AG04450 (cell line): ENCODE results near the gene CSKMT. TPM values are rescaled to one million over a fixed set of nuclear protein-coding genes. Genes with fewer than 3 reads are reported as not detected.

Experiments
- CTCF ChIA-PET: fragments of 300-600, 350-600 bp; formaldehyde crosslinking; extraction: SDS; loops from one replicate; lab custom pipeline; 2022; ENCODE audit warnings: antibody characterized with exemption, inconsistent platforms; lab: Charles Lee
- POLR2A ChIA-PET: fragments of 350-600 bp; formaldehyde crosslinking; extraction: SDS; loops from one replicate; lab custom pipeline; 2021; ENCODE audit warnings: antibody characterized with exemption, inconsistent platforms; lab: Yijun Ruan, JAX
- DNase-seq: peaks from one replicate; pipeline ENCODE4 v3.0.0-alpha.2; 2011; ENCODE audit warnings: low read depth, low spot score
- H3K27ac ChIP-seq: one replicate; pipeline ENCODE4 v1.5.1; 2012; ENCODE audit warnings: low read depth, low read length, control low read depth
- H3K27me3 ChIP-seq: one replicate; pipeline ENCODE4 v1.6.0; 2012; ENCODE audit warnings: low read length; ENCODE audit not compliant: control insufficient read depth, insufficient read depth
- H3K4me3 ChIP-seq: 2 replicates; pipeline ENCODE4 v1.5.1; 2011; ENCODE audit warnings: mild to moderate bottlenecking, low read depth, low read length, control low read depth
- H3K9me3 ChIP-seq: 2 replicates; pipeline ENCODE4 v1.5.1; 2012; ENCODE audit warnings: low read length; ENCODE audit not compliant: control insufficient read depth, insufficient read depth
- CTCF ChIP-seq: IDR thresholded peaks from 2 replicates; pipeline ENCODE4 v1.5.1; 2011; ENCODE audit warnings: low read depth, low read length, control low read depth, inconsistent platforms
- polyA plus RNA-seq: library from polyadenylated mRNA; depleted of rRNA; stranded (reverse); fragments of >200 nt; gene quantifications from 2 replicates; pipeline ENCODE4 v1.2.3, GENCODE V29; 2011

Gene CSKMT
- polyA plus RNA-seq, 1 experiment = 4.6 TPM

- Histone ChIP-seq H3K27me3 (no peaks in the 10 kb centered on the region), H3K4me3 (no peak overlapping the region), H3K9me3 (peaks cover 4% of the 10 kb centered on the region; the same call in 1 of the 2 replicates), H3K27ac (no peak overlapping the region)
- POLR2A ChIA-PET = interaction anchor here (0.6 to 4.2 kb wide), 9 partner anchors 12 to 174 kb away, joined by 3 to 150 read pairs (median 3); partner anchors contain the start of genes B3GAT3, HNRNPUL2, INTS5 and LRRN4CL
- CTCF ChIA-PET = interaction anchor here (1.2 to 2.3 kb wide), 3 partner anchors 13 to 75 kb away, joined by 3 to 11 read pairs (median 5); no protein-coding TSS in a partner anchor
- TF ChIP-seq CTCF = no peak
- DNase-seq = no peak
Measured at GRCh38 chr11:62667460-62667859, 2.3 kb downstream of the CSKMT start.

GRCh38 chr11:62669420-62670161 is 4.5 kb downstream of the CSKMT start:
- H3K9me3 ChIP-seq = peaks cover 3% of the 10 kb centered on the region; the same call in 1 of the 2 replicates
- H3K4me3 ChIP-seq = no peak overlapping the region
- H3K27ac ChIP-seq = peak overlapping the region; percentile 39
- DNase-seq = no peak
- ChIA-PET CTCF (interaction anchor here (0.6 to 1.5 kb wide), 3 partner anchors 12 to 275 kb away, joined by 3 to 5 read pairs (median 3); no protein-coding TSS in a partner anchor), POLR2A (interaction anchor here (0.7 to 1.8 kb wide), 5 partner anchors 10 to 1040 kb away, joined by 4 to 7 read pairs (median 5); partner anchors contain the start of genes EEF1G, GANAB, UBXN1 and ZBTB3)
- no peak for TF ChIP-seq CTCF
- H3K27me3 ChIP-seq = no peaks in the 10 kb centered on the region

GRCh38 chr11:62671236-62671607 is 6.1 kb downstream of the CSKMT start:
- DNase-seq = no peak

GRCh38 chr11:62671608-62672389 is 6.7 kb downstream of the CSKMT start, which contains the start of the genes LBHD1 and UQCC3:
Gene LBHD1 (minus strand): TSS chr11:62672267. CDS start chr11:62670031, 2,236 bp downstream.
Gene UQCC3 (plus strand): TSS chr11:62671673. CDS start chr11:62671746, 73 bp downstream.
- H3K27ac ChIP-seq = peak within 1 kb of the TSS; percentile 81
- CTCF ChIA-PET = interaction anchor here (1.1 to 2.1 kb wide), 2 partner anchors 9 to 18 kb away, joined by 4 to 13 read pairs; partner anchors contain the start of gene LRRN4CL
- no peaks in the 10 kb centered on the region; the same call in 1 of the 2 replicates for H3K9me3 ChIP-seq
- POLR2A ChIA-PET = interaction anchor here (0.6 to 5.6 kb wide), 19 partner anchors 7 to 790 kb away, joined by 3 to 50 read pairs (median 6); partner anchors contain the start of genes B3GAT3, C11orf98, CSKMT and EEF1G
- peak within 1 kb of the TSS; percentile 84 for H3K4me3 ChIP-seq
- peak; percentile 65 for DNase-seq
- no peaks in the 10 kb centered on the region for H3K27me3 ChIP-seq
- no peak for TF ChIP-seq CTCF

More at GRCh38 chr11:62671236-62671607, 6.1 kb downstream of the CSKMT start:
- Histone ChIP-seq H3K9me3 (no peaks in the 10 kb centered on the region; the same call in 1 of the 2 replicates), H3K4me3 (peak overlapping the region; percentile 84), H3K27ac (peak overlapping the region; percentile 81), H3K27me3 (no peaks in the 10 kb centered on the region)
- POLR2A ChIA-PET = interaction anchor here (0.6 to 2.2 kb wide), 17 partner anchors 10 to 170 kb away, joined by 3 to 17 read pairs (median 5); partner anchors contain the start of genes B3GAT3, EEF1G, HNRNPUL2 and INTS5
- CTCF ChIA-PET = interaction anchor here (1.5 to 2.1 kb wide), 2 partner anchors 9 to 277 kb away, joined by 3 to 13 read pairs; no protein-coding TSS in a partner anchor
- TF ChIP-seq CTCF = no peak
